Measurements from ENCODE around the gene LSS.

Gene LSS

DNA sequence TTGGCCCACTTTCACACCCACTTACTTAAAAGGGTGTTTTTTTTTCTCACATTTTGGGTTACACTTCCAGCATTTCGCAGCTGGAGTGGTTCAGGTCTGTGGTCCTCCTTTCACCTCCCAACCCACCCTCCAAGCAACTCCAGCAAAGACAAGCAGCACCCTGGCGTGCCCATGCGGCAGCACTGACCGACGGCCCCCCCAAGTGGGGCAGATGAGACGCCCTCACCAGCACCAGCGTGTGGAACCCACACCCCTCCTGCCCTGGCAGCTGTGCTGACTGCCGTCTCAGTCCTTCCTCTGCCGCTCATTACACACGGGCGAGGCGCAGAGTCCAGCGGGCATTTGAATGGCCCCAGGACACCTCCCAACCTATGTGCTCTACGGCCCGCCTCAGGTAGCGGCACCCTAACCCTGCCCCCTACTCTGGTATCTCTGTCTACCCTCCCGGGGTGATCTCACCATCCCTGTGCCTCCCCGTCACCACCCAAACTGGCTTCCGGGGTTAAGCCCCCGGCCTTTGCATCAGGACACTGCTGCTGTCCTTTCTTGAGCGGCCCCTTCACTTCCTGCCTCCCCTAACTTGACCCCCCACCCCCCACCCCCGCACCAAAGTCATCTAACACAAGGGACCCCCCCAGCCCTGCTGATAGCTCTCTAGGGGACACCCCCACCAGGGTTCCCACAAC, 10.9 kb downstream of the LSS start:
- DNase-seq = no peak

DNA sequence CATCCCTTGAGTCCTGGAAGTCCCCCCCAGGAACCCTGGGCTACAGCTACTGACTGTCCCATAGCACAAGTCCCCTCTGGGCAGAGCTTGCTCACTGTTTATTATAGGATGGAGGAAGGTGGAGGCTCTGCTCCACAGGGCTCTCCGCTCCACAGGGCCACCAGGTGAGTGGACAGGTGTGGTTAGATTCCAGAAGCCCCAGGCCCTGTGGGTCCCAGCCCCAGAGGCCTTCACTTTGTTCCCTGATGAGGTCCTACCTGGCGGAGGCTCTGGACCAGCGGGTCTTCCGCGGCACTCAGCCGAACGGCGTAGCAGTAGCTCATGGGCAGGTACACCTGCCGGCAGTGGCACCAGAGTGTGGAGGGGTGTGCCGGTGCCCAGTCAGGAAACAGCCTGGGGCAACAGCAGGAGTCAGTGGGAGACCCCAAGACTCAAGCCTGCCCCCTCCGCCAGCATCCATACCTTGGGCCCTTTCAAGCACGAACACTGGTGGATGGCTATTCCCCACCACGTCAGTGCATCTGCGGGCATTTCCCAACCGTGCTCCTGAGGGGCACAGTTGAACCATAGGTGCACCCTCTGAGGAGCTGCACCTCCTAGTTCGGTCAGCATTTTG, 12.3 kb downstream of the LSS start:
- DNase-seq = no peak

DNA sequence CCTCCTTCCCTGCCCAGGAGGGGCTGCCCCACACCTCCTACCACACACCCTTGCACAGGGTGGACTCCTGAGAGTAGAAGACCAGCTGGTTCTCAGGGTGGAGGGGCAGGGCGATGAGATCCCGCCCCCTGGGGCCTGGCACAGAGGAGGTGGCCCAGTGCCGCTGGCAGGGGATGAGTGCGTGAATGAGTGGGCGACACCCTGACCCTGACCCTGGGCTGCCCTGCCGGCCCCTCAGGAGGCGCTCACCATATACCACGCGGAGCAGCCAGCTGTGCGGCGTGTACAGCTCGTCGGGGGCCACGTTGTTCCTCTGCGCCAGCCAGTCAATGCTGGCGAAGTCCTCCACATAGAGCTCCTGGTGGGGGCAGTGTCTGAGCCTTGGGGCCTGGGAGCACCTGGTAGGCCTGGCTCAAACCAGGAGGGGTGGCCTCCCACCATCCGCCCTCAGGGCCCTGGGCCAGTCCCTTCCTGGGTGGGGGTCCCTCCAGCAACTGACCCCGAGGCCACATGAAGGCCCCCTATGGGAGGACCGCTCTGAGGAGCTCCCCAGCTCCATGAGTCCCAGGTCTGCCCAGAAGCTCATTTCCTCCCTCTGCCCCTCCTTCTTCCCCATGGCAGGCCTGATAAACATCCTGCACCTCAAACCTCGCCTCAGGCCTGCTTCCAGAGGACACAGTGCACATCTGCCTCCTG, 13.0 kb downstream of the LSS start:
- no peak for DNase-seq

DNA sequence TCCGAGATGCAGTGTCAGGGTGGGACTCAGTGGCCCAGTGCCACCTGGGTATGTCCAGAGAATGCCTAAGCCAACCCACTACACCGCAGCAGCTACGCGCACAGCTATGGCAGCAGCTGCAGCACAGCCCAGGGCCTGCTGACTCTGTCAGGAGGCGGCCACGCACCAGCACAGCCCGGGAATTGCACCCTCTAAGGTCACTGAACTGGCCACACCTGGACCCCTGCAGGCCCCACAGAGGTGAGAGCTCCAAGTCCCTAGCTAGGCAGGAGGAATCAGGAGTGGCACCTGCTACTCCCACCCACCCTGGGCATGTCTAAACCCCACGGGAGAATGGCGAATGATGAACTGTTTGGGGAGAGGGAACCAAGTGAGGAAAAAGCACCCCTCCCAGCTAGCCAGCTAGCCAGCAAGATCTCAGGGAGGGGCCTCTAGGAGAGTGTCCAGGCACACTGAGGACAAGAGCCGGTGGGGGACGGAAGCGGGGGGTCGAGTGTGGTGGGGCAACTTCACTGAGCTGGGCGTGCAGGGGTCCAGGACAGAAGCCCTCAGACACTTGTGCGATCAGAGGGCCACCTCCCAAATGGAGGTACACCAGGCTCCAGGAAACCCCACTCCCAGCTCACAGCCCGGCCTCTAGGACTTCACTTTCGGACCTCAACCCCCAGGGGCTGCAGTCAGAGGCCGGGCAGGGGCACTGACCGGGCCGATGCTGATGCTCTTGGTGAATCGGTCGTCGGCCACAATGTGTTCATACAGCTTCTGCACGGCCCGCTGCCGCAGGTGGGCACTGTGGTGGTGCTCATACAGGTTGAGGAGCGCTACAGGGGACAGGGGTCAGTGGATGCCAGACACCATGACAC, 13.9 kb downstream of the LSS start:
- no peak for DNase-seq

DNA sequence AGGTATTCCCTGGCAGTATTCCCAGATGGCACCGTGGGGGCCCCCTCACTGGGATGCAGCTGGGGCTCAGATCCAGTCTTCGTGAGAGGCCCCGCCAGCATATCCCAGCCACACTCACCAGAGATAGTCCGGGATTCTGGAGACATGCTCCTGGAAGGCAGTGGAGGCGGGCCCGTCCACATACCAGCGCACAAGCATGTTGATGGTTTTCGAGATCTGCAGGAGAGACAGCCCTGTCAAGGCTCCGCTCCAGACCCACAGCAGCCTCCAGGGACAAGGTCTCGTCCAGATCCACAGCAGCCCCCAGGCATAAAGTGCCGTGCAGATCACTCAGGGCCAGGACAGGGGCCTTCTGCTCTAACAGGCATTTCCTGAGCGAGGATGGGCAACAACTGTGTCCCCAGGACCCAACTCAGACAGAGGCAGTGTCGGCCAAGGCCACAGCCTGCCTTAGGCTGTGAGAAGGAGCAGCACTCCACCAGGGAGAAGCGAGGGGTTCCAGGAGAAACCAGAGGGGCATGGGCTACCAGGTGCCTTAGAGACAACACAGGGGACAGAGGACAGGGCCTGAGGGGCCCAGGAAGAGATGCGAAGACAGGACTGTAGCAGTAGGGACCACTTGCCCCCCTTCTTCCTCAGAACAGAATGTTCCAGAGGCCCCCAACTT, 14.8 kb downstream of the LSS start:
- DNase-seq = no peak

DNA sequence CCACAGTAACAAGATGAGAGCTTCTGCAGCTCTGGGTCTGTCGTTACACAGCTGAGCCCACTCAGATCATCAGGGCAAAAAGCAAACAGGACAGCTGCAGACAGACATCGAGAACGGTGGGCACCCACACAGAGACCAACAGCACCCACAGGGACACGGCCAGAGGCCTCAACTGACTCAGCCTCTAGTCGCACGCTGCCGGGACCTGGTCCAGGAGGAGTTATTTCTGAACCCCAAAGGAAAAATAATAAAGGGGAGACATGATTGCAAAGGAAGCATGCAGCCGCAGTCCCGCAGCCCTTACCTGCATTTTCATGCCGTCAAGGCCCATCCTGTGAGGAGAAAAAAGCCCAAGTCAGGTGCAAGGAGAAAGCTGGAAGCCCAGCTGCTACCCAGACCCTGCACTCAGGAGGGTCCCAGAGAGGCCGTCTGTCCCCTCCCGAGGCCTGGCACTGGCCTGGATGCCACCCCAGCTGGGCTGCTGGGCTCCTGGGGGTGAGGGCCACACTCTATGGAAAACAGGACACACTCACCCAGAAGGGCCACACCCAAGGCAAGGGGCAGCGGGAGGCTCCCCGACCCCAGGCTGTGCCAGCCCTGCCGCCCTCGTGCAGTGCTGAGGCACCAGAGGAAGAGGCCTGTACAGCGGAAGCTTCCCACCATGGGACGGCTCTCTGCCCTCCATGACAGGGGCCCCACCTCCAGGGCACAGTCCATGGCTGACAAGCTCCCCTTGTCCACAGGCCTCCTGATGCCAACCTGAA, 15.7 kb downstream of the LSS start:
- no peak for DNase-seq

DNA sequence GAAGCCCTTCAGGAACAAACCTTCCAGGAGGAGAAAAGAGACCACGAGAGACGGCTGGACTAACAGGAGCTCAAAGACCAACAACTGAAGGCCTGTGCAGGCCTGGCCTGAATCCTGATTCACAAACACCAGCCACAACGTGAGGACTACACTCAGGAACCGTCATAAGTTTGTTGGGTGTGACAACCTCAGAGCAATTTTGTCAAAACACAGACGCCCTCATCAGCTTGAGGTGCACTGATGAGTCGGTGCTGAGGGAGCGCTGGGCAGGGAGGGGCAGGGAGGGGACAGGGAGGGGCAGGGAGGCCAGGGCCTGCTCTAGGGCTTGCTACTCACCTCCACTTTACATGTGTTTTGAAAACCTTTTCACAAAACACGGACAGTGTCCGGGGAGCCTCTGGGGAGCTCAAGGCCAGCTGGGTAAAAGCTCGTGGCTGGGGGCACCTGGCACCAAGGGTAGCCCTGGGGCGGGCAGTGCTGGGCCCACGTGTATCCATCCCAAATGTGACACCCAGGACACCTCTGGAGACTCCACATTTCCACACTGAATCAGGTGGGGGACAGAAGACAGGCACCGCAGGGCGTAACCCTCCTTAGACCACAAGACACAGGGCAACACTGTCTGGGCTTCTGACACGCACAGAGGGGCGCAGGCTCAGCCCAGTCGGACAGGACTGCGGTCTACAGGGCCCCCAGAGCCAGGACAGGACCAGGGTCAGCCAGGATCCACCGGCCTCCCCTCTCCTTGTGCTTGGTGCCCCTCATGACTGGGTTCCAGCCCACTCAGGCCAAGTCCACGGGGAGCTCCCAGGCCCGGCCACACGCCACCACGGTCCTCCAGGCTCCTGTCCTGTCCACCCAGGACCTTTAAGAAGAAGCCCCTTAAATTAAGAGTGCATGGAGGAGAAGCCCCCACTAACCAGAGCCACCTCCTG, 16.5 kb downstream of the LSS start:
- no peak for DNase-seq

DNA sequence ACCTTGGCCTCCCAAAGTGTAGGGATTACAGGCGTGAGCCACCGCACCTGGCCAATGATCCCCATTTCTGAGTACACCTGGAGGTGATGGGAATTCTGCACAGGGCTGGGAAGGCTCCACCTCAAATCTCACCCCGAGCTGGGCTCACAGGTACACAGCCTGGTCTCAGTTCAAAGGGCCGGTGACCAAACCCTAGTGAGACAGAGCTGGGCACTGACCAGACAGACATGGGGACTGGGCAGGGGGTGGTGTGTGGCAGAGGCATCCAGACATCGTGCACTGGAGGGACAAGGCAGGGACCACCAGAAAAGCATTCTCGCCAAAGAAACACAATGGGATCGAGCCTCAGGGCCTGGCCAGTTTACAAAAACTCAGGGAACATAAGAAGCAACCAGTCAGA, 17.2 kb downstream of the LSS start:
- DNase-seq = no peak

DNA sequence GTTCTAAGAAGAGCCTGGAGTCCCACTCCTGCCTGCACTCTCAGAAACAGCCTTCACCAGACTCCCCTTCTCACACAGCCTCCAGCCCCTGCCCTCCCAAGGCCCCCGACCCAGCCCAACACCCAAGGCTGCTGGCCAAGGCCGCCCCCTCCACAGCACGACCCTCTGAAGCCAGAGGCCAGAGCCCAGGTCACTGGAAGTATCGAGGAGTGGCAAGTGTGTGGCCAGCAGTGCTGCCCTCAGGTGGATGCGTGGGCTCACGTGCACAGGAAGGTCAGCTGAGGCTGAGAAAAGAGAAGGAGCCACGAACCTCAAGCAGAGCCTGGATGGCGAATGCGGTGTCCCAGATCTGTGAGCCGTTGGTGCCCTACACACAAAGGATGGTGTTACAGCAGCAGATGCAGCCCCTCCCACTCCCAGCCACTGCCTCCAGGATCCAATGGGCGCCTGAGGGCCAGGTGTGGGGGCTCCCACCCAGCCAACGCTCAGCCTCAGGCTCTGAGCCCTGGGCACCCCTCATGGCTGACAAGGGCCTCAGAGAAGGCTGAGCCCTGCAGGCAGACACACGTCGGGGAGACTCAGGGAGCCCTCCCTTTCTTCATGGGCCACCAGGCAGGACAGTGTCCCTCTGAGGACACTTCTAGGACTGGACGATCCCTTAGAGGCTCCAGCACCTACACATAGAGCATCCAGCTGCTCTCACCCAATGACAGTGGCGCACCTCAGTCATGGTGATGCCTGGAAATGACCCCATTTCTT, 18.0 kb downstream of the LSS start:
- no peak for DNase-seq

DNA sequence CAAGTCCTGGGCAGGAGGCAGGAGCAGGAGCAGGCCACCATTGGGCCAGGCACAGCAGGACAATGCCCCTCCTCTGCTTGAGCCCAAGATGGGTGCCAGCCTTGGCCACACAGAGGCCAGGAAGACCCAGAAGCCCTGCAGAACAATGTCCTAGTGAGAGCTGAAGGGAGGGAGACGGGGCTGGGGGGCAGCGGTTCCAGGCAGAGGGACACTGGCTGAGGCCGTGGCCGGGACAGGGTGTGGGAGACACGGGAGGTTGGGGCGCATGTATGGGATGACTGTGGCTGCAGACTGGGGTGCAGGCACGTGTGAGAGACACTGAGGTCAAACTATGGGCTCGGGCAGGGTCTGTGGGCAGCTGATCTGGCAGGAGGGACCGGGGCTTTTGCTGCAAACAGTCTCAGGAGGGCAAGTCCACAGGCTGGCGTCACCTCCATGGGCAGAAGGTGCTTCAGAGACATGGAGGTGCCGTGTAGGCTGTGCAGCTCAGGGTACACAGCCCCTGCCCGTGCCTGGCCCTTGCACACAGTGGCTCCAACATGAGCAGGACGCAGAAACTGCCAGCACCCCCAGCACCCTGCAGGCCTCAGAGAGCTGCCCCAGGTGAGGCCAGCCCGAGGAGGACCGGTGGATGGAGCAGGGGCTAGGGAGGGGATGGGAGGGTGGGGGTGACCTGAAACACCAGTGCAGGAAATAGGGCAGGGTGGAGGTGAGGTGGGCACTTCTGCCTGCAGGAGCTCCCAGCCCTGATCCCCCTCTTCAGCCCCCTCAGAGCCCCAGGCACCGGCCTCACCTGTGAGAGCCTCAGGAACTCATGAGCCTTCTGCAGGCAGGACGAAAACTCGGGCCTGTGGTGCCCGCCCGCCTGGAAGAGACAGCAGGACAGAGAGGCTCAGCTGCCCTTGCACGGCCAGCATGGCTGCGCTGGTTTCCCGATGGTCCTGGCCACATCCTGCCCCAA, 19.5 kb downstream of the LSS start:
- no peak for DNase-seq

DNA sequence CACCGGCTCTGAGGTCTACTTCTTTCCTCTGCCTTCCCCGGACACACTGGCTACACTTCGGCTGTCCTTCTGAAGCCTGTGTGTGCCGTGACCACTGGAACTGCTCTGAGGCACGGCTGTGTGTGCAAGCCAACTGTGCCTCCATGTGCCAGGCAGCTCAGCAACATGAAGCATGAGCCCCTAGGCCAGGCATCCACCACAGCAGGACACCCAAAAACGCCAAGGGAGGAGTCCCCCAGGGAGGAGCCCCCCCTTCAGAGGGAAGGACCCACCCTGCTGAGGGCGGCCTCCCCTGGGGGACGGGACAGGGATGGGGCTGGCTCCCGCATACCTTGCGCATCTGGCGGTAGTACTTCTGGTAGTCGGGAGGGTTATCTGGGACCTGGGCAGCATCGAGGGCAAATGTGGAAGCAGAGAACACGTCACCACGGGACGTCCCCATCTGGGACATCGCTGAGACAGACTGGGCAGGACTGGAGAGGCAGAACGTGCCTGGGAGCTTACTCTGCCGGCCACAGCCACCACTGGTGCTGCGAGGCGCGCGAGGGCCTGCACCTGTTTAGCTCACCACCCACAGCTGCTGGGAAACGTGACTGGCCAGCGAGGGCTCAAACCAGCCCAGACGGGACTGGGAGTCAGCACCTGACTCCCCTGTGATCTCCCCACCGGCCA, 20.5 kb downstream of the LSS start:
- no peak for DNase-seq

DNA sequence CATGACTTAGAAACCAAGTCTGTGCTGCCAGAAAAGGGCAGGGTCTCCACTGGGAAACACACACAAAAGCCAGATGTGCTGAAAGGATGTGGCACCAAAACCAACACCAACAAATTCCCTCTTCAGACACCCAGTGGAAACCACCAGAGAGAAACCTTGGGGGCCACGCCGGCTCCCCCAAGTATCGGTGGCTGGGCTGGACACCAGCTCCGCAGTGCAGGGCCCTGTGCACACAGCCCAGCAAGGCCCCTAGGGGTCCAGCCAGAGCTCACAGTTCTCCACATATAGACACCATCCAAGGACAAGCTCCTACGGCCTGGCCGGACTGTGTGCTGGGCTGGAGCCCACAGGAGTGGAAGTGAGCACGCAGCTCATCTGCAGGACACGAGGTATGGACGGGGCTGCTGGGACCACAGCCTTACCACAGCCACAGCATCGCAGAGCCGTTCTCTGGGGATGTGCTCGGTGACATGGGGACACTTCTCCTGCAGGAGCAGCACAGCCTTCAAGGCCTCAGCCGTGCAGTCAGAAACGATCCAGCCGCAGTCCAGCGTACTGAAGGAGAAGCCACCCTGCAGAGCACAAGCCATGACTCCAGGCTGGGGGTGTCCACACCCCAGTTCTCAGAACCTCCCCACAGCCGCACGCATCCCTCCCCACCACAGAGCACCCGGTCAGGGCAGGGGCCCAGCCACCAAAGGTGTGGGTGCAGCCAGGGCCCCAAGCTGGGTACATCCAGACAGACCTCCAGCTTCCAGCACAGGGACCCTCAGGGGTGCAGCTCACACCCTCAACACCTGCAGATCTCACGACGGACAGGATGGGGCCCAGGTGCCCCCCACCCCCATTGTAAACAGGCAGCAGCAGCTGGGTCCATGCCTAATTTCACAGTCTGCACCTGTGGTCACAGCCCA, 21.3 kb downstream of the LSS start:
- no peak for DNase-seq

DNA sequence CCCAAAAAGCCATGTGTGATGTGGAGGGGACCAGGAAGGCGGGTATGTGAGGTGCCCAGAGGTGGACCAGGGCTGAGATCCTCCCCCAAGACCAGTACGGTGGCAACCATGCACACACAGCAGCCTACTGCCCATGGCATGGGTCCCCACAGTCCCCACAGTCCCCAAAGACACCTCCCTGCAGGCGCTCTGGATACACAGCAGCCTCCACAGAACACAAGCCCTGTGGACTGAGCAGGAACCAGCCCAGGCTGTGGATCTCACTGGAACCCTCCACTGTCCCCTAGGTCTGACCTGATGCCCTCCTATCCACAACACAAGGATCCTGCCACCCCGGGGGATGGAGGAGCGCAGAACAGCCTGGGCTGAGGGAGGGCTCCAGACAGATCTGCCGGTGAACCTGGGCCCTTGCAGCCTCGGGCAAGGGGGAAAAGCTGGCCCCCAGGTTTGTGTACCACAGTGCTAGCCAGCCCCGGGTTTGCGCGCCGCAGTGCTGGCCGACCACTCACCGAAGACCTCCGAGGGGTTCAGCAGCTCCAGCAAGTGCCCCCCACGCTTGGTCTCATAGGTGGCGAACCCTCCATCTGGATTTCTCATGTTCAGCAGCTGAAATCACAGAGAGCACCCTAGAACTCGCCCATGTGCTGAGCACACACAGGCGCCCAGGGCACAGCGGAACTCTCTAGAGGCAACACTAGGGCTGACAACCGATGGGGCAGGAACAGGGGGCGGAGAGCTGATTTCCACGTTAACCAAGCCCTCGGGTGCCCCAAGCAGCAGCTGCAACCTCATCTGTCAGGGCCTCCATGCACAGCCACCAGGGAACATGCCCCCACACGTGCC, 22.2 kb downstream of the LSS start:
- DNase-seq = no peak

DNA sequence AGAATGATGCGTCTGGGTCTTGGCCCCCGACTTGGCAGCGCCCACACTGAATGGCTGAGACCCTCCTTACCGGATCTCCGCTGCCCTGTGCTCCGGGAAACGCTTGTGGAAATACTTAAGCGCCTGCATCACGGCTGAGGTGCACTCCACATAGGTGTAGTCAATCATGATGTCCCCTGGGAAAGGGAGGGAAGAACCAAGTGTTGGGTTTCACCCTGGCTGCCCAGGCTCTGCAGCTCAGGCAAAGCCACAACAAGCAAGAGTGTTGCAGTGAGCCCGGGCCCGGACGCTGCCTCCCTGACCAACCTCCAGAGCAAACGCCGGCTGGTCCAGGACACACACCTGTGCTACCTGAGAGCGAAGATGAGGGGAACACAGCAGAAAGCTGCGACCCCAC, 22.8 kb downstream of the LSS start:
- no peak for DNase-seq

DNA sequence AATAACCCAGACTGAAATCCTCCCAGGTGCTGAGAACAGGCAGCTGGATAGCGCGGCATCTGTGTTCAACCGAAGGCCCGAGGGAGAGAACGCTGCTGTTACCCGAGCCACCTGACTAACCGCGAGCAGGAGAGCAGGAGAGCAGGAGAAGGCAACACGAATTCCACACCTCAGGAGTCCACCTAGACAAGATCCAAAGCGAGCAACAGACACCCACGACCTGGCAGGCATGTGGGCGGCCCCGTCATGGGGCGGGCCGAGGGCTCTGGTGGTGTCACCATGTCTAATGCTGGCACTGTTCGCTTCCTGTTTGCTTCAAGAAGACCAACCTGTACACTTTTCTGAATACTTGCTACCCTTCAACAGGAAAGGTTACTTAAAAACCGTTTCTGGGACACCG, 23.4 kb downstream of the LSS start:
- DNase-seq = no peak

DNA sequence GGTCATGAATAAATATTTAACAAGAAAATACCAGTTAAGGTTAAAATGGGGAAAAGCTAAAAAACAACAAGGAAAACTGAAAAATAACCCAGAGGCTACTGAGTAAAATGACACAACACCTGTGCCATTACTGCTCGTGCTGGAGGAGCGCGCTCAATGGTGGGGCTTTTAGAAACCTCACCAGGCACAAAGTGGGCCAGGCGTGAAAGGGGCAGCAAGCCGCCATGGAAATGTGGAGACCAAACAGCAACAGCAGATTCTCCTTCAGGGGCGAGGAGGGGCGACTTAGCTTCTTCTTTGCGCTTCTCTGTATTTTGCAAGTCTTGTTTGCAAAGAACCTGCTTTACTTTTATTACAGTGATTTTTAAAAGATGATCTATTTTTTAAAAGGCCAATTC, 25.4 kb downstream of the LSS start:
- no peak for DNase-seq
